A549 (cell line): Measurements from ENCODE around the gene SERINC5. TPM values are rescaled to one million over a fixed set of nuclear protein-coding genes. Genes with fewer than 3 reads are reported as not detected.
A peak's percentile ranks its signal among the peaks of the same experiment; 100 is the strongest.

ENCODE experiments used
- ATAC-seq, 2 experiments: fragments of 200-7000 bp in 1 of 2; fragments of >200 bp in 1 of 2; cut with Nextera tagmentation in 1 of 2; cut with Tn5 transposase in 1 of 2; 3 replicates each; pipeline versions ENCODE4 v1.8.0 to v1.9.1; 2018 to 2020; ENCODE audit warnings: mild to moderate bottlenecking in 1 of 2, moderate library complexity in 1 of 2
- CTCF ChIA-PET: fragments of 300-600 bp; sonication (Branson Sonifier 250); formaldehyde crosslinking; extraction: SDS; loops from one replicate; lab custom pipeline; 2021; ENCODE audit warnings: antibody characterized with exemption, inconsistent platforms; lab: Yijun Ruan, JAX
- POLR2A ChIA-PET: fragments of 350-600 bp; formaldehyde crosslinking; extraction: SDS; loops from one replicate; lab custom pipeline; 2021; ENCODE audit warnings: antibody characterized with exemption, inconsistent platforms; lab: Yijun Ruan, JAX
- DNase-seq, 2 experiments: peaks; one replicate each; pipeline versions ENCODE4 v3.0.0 to v3.0.0-alpha.2; 2011 to 2016; ENCODE audit warnings: low read depth in 1 of 2, low spot score in 1 of 2
- FAIRE-seq: peaks from 2 replicates; lab custom pipeline; 2011; peaks lifted over from hg19 to GRCh38; lab: Jason Lieb, UNC
- H3K27ac ChIP-seq, 2 experiments: fragments of >200 bp; sonication (Bioruptor Twin); formaldehyde crosslinking; 3 replicates each; pipeline ENCODE4 v1.5.1; 2016 to 2017
- H3K4me1 ChIP-seq: fragments of >200 bp; sonication (Bioruptor Twin); formaldehyde crosslinking; 3 replicates; pipeline ENCODE4 v1.6.1; 2016
- H3K4me2 ChIP-seq: fragments of >200 bp; sonication (Bioruptor Twin); formaldehyde crosslinking; 3 replicates; pipeline ENCODE4 v1.6.1; 2016
- H3K4me3 ChIP-seq: fragments of >200 bp; sonication (Bioruptor Twin); formaldehyde crosslinking; 3 replicates; pipeline ENCODE4 v1.5.1; 2016
- H3K9me3 ChIP-seq: fragments of >200 bp; sonication (Bioruptor Twin); formaldehyde crosslinking; 3 replicates; pipeline ENCODE4 v1.6.1; 2016
- BHLHE40 ChIP-seq: IDR thresholded peaks from 2 replicates; pipeline ENCODE4 v1.6.1; 2012; ENCODE audit warnings: low read depth, low read length, inconsistent platforms
- CBX8 ChIP-seq: fragments of 200-600 bp; sonication (generic); IDR thresholded peaks from 2 replicates; pipeline ENCODE4 v1.6.1; 2016
- CHD2 ChIP-seq: fragments of 150-350 bp; IDR thresholded peaks from 2 replicates; pipeline ENCODE4 v1.6.1; 2014; ENCODE audit warnings: low read length; ENCODE audit not compliant: partially characterized antibody
- CHD4 ChIP-seq: fragments of 200-600 bp; sonication (generic); IDR thresholded peaks from 2 replicates; pipeline ENCODE4 v1.6.1; 2016; ENCODE audit warnings: antibody characterized with exemption, mild to moderate bottlenecking, borderline replicate concordance
- EP300 ChIP-seq, 2 experiments: fragments of >200 bp; sonication (Bioruptor Twin); formaldehyde crosslinking; IDR thresholded peaks; 2 replicates in 1 of 2; 3 replicates in 1 of 2; pipeline ENCODE4 v1.6.1; 2016 to 2017
- ESRRA ChIP-seq: fragments of 150-350 bp; IDR thresholded peaks from 2 replicates; pipeline ENCODE4 v1.6.1; 2014; ENCODE audit warnings: mild to moderate bottlenecking, low read length, borderline replicate concordance
- FOSB ChIP-seq: fragments of 250-450 bp; sonication (Bioruptor Pico); IDR thresholded peaks from 2 replicates; pipeline ENCODE4 v1.5.0; 2020; ENCODE audit warnings: mild to moderate bottlenecking, moderate library complexity
- FOSL2 ChIP-seq, 2 experiments: fragments of 450-650 bp in 1 of 2; fragments of >200 bp in 1 of 2; sonication (Bioruptor Twin) in 1 of 2; formaldehyde crosslinking; IDR thresholded peaks; 2 replicates each; pipeline versions ENCODE4 v1.5.0 to v1.6.1; 2016 to 2020; ENCODE audit warnings: mild to moderate bottlenecking in 1 of 2, moderate library complexity in 1 of 2
- FOXS1 ChIP-seq: fragments of 250-450 bp; sonication (Bioruptor Pico); IDR thresholded peaks from 2 replicates; pipeline ENCODE4 v1.5.0; 2020; ENCODE audit warnings: mild to moderate bottlenecking, moderate library complexity
- HDAC2 ChIP-seq: fragments of 200-600 bp; sonication (generic); IDR thresholded peaks from 2 replicates; pipeline ENCODE4 v1.6.1; 2016
- HOXB13 ChIP-seq: fragments of 250-450 bp; sonication (Bioruptor Pico); IDR thresholded peaks from 2 replicates; pipeline ENCODE4 v1.5.0; 2020; ENCODE audit warnings: low read depth, mild to moderate bottlenecking, moderate library complexity
- HOXB5 ChIP-seq: fragments of 250-450 bp; sonication (Bioruptor Pico); IDR thresholded peaks from 2 replicates; pipeline ENCODE4 v1.5.0; 2020; ENCODE audit warnings: mild to moderate bottlenecking, moderate library complexity
- JUNB ChIP-seq: fragments of >200 bp; sonication (Bioruptor Twin); formaldehyde crosslinking; IDR thresholded peaks from 2 replicates; pipeline ENCODE4 v1.6.1; 2016
- KDM1A ChIP-seq: fragments of 200-600 bp; sonication (generic); IDR thresholded peaks from 2 replicates; pipeline ENCODE4 v1.6.1; 2016; ENCODE audit warnings: low read depth, mild to moderate bottlenecking
- MAFK ChIP-seq: fragments of 450-650 bp; IDR thresholded peaks from 2 replicates; pipeline ENCODE4 v1.6.1; 2014; ENCODE audit not compliant: partially characterized antibody
- MYC ChIP-seq: IDR thresholded peaks from 2 replicates; pipeline ENCODE4 v1.6.1; 2012; ENCODE audit warnings: mild to moderate bottlenecking, inconsistent platforms, low read length, improper control_type of control experiment, borderline replicate concordance
- NFE2L2 ChIP-seq: fragments of 150-350 bp; conservative IDR thresholded peaks from 2 replicates; pipeline ENCODE4 v1.6.1; 2014; ENCODE audit warnings: low read length
- NPAS2 ChIP-seq: fragments of 250-450 bp; sonication (Bioruptor Pico); IDR thresholded peaks from 2 replicates; pipeline ENCODE4 v1.8.0; 2022; ENCODE audit warnings: mild to moderate bottlenecking, moderate library complexity, borderline replicate concordance
- PHF8 ChIP-seq: fragments of 200-600 bp; sonication (generic); IDR thresholded peaks from 2 replicates; pipeline ENCODE4 v1.6.1; 2016; ENCODE audit warnings: low read depth, mild to moderate bottlenecking, antibody characterized with exemption, moderate library complexity, borderline replicate concordance
- RAD21 ChIP-seq, 2 experiments: fragments of >200 bp in 1 of 2; sonication (Bioruptor Twin) in 1 of 2; formaldehyde crosslinking in 1 of 2; IDR thresholded peaks in 1 of 2; conservative IDR thresholded peaks in 1 of 2; 2 replicates in 1 of 2; 3 replicates in 1 of 2; pipeline ENCODE4 v1.6.1; 2012 to 2018; ENCODE audit warnings: inconsistent platforms in 1 of 2
- RFX5 ChIP-seq: fragments of 450-650 bp; IDR thresholded peaks from 2 replicates; pipeline ENCODE4 v1.7.1; 2014; ENCODE audit warnings: antibody characterized with exemption, mild to moderate bottlenecking, moderate library complexity
- SREBF2 ChIP-seq: fragments of 450-650 bp; IDR thresholded peaks from 2 replicates; pipeline ENCODE4 v1.6.1; 2014; ENCODE audit warnings: mild to moderate bottlenecking, moderate library complexity
- TP53 ChIP-seq: fragments of 250-450 bp; sonication (Bioruptor Pico); IDR thresholded peaks from 2 replicates; pipeline ENCODE4 v1.5.0; 2021; ENCODE audit warnings: mild to moderate bottlenecking, moderate library complexity
- ZFP36 ChIP-seq: fragments of 450-650 bp; IDR thresholded peaks from 2 replicates; pipeline ENCODE4 v1.6.1; 2014; ENCODE audit warnings: borderline replicate concordance; ENCODE audit not compliant: partially characterized antibody
- ZNF302 ChIP-seq: fragments of 250-450 bp; sonication (Bioruptor Pico); IDR thresholded peaks from 2 replicates; pipeline ENCODE4 v1.9.0; 2021; ENCODE audit warnings: inconsistent platforms, mild to moderate bottlenecking, moderate library complexity
- ZSCAN20 ChIP-seq: fragments of 250-450 bp; sonication (Bioruptor Pico); IDR thresholded peaks from 2 replicates; pipeline ENCODE4 v1.8.0; 2022; ENCODE audit warnings: mild to moderate bottlenecking, moderate library complexity
- WGBS: methylation state at CpG from one replicate; pipeline ENCODE4 v1.1.6; 2017; ENCODE audit errors: missing lambda C conversion rate; 5-methylcytosine and 5-hydroxymethylcytosine counted together
- polyA plus RNA-seq, 4 experiments: library from polyadenylated mRNA; depleted of rRNA in 3 of 4; stranded (reverse); fragments of >200 nt; fragmentation: RNase III in 1 of 4; extraction: RNeasy Plus Mini Kit Qiagen cat#74134 plus additional on column Dnase treatment in 1 of 4; gene quantifications; 2 replicates in 3 of 4; 3 replicates in 1 of 4; pipeline ENCODE4 v1.2.3, GENCODE V29; 2011 to 2017
- TF ChIP-seq, protein P1 (sequence below): fragments of 250-450 bp; sonication (Bioruptor Pico); IDR thresholded peaks from 2 replicates; pipeline ENCODE4 v1.5.0; 2020; ENCODE audit warnings: low read depth, mild to moderate bottlenecking, moderate library complexity
- TF ChIP-seq, protein P2 (sequence below): fragments of >200 bp; sonication (Bioruptor Twin); formaldehyde crosslinking; IDR thresholded peaks from 3 replicates; pipeline ENCODE4 v1.6.1; 2016
- TF ChIP-seq, protein P3 (sequence below): IDR thresholded peaks from 2 replicates; pipeline ENCODE4 v1.6.1; 2012; ENCODE audit warnings: low read depth, borderline replicate concordance

SERINC5 gene
- polyA plus RNA-seq, 2 of the 4 experiments (the other 2 are of a cell fraction) = 7.0 to 13.4 TPM

DNA sequence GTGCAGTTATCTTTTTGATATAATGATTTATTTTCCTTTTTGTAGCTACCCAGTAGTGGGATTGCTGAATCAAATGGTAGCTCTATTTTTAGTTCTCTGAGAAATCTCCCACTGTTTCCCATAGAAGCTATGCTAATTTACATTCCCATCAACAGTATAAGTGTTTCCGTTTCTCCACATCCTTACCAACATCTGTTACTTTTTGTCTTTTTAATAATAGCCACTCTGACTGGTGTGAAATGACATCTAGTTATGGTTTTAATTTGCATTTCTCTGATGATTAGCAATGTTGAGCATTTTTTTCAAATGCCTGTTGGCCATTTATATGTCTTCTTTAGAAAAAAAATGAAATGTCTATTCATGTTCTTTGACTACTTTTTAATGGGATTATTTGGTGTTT lies 94.7 kb downstream of the SERINC5 start (continued):
- TF ChIP-seq SREBF2 (no peak), RAD21 (conservative IDR thresholded peaks at IDR 0.05 in 1 of 2, IDR thresholded peaks at IDR 0.05 in 1 of 2) (no peak)

DNA sequence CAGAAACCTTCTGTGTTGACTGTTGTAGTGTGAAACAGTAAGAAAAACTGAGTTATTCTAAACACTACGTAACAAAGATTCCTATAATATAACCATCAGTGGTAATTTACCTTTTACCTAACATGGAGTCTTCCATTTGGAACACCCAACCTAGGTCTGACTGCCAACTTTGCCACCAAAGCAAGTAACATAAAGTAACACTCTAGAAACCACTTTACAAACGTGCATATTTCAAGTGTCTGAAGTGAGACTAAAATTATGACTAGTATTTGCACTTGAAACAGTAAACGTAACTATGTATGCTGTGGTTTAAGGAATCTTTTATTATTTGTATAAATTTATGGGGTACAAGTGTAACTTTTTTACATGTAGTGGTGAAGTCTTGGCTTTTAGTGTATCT lies 95.6 kb downstream of the SERINC5 start:
- POLR2A ChIA-PET = no interaction called here
- FAIRE-seq = peak; percentile 61

DNA sequence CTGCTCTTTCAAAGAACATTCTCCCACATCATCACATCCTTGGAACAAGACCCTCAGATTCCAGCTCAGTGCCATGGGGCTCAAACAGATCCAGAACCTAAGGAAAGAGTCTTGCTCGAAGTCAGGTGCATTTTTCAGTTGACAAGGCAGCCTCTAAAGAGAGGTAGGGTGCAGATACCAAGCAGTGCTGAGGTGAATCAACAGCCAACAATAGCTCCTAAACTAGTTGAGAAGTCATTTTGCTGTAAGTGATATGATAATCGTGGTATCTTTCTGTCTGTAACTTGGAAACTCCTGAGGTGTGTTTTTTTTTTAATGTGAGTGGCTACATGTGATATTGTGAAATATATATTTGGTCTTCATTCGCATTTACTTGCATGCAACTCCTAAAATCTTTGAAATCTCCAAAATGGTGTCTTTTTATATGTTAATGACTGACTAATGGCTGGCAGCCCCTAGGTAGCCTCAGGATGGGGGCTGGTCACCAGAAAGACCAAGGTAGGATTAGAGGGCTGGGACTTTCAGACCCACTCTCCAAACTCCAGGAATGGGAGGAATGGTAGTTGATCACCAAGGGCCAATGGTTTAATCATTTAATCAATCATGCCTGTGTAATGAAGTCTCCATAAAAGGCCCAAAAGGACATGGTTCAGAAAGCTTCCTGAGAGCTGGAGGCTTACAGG lies 96.6 kb downstream of the SERINC5 start:
- ATAC-seq (no peak), DNase-seq (no peak), FAIRE-seq (no peak)
- no peaks in the 10 kb centered on the region for H3K4me1 ChIP-seq
- no peak for TF ChIP-seq BHLHE40
- TF ChIP-seq HOXB13 = no peak
- no peak for TF ChIP-seq TP53
- no peak for TF ChIP-seq MYC
- no peak for TF ChIP-seq PHF8
- no peak for TF ChIP-seq ZNF302 (CRISPR knock-in tag)
- TF ChIP-seq CHD2 = no peak
- TF ChIP-seq HOXB5 = no peak
- TF ChIP-seq FOXS1 (CRISPR knock-in tag) = no peak
- TF ChIP-seq, protein P1, sequence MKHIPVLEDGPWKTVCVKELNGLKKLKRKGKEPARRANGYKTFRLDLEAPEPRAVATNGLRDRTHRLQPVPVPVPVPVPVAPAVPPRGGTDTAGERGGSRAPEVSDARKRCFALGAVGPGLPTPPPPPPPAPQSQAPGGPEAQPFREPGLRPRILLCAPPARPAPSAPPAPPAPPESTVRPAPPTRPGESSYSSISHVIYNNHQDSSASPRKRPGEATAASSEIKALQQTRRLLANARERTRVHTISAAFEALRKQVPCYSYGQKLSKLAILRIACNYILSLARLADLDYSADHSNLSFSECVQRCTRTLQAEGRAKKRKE = no peak
- no peak for TF ChIP-seq CBX8
- TF ChIP-seq NPAS2 (CRISPR knock-in tag) = no peak
- no peak for TF ChIP-seq FOSL2 (IDR thresholded peaks at IDR 0.05)
- TF ChIP-seq FOSL2 (CRISPR knock-in tag; IDR thresholded peaks at IDR 0.05) = no peak
- no peak for TF ChIP-seq ZFP36
- TF ChIP-seq ZSCAN20 (CRISPR knock-in tag) = no peak
- no peaks in the 10 kb centered on the region for H3K9me3 ChIP-seq
- WGBS = 67% methylated on average over 3 of the region's 3 CpGs
- H3K4me2 ChIP-seq = no peak overlapping the region
- CTCF ChIA-PET = interaction anchor here (0.6 to 1.2 kb wide), 3 partner anchors 98 to 381 kb away, joined by 3 read pairs; no protein-coding TSS in a partner anchor
- H3K27ac ChIP-seq = no peak overlapping the region
- H3K4me3 ChIP-seq = no peak overlapping the region
- POLR2A ChIA-PET = no interaction called here

More for the DNA sequence above, 95.6 kb downstream of the SERINC5 start:
- ATAC-seq = no peak
- no peaks in the 10 kb centered on the region for H3K4me1 ChIP-seq
- WGBS = 83% methylated on average over 3 of the region's 3 CpGs
- CTCF ChIA-PET = no interaction called here
- H3K27ac ChIP-seq = no peak overlapping the region
- TF ChIP-seq NFE2L2 (no peak), FOSL2 (IDR thresholded peaks at IDR 0.05) (no peak), FOSL2 (CRISPR knock-in tag; IDR thresholded peaks at IDR 0.05) (no peak), MAFK (no peak), HOXB5 (no peak), RFX5 (no peak), RAD21 (conservative IDR thresholded peaks at IDR 0.05 in 1 of 2, IDR thresholded peaks at IDR 0.05 in 1 of 2) (no peak), ESRRA (no peak), ZSCAN20 (CRISPR knock-in tag) (no peak), JUNB (no peak), BHLHE40 (no peak), HDAC2 (no peak), KDM1A (no peak), CHD4 (no peak), EP300 (IDR thresholded peaks at IDR 0.05) (no peak), FOSB (no peak)
- TF ChIP-seq, protein P2, sequence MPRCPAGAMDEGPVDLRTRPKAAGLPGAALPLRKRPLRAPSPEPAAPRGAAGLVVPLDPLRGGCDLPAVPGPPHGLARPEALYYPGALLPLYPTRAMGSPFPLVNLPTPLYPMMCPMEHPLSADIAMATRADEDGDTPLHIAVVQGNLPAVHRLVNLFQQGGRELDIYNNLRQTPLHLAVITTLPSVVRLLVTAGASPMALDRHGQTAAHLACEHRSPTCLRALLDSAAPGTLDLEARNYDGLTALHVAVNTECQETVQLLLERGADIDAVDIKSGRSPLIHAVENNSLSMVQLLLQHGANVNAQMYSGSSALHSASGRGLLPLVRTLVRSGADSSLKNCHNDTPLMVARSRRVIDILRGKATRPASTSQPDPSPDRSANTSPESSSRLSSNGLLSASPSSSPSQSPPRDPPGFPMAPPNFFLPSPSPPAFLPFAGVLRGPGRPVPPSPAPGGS = no peak
- TF ChIP-seq, protein P3, sequence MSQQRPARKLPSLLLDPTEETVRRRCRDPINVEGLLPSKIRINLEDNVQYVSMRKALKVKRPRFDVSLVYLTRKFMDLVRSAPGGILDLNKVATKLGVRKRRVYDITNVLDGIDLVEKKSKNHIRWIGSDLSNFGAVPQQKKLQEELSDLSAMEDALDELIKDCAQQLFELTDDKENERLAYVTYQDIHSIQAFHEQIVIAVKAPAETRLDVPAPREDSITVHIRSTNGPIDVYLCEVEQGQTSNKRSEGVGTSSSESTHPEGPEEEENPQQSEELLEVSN = no peak
- TF ChIP-seq, protein P1 = no peak
- H3K9me3 ChIP-seq = no peaks in the 10 kb centered on the region
- no peak for DNase-seq
- no peak overlapping the region for H3K4me3 ChIP-seq
- H3K4me2 ChIP-seq = no peak overlapping the region
